Upper lobe of left lung (tissue), 6 donors: Measurements from ENCODE around the gene ARHGAP12. TPM values are rescaled to one million over a fixed set of nuclear protein-coding genes. Genes with fewer than 3 reads are reported as not detected.

Experiments
- ATAC-seq, 2 donors: fragments of 200-7000 bp; cut with Tn5 transposase; one replicate each; pipeline ENCODE4 v1.9.1; 2022; ENCODE audit warnings: mild to moderate bottlenecking in 2 of 2, moderate library complexity in 2 of 2; ENCODE audit not compliant: low FRiP score in 2 of 2
- DNase-seq, 2 donors: peaks; one replicate each; pipeline ENCODE4 v3.0.0-alpha.2; 2019 to 2020
- H3K27ac ChIP-seq, 4 donors: fragments of 200-600 bp; sonication (generic); one replicate each; pipeline ENCODE4 v1.5.1; 2016 to 2019
- H3K27me3 ChIP-seq, 4 donors: fragments of 200-600 bp; sonication (generic); one replicate each; pipeline ENCODE4 v1.5.1; 2017 to 2019
- H3K36me3 ChIP-seq, 4 donors: fragments of 200-600 bp; sonication (generic); one replicate each; pipeline ENCODE4 v1.5.1; 2016 to 2019
- H3K4me1 ChIP-seq, 4 donors: fragments of 200-600 bp; sonication (generic); one replicate each; pipeline ENCODE4 v1.5.1; 2018 to 2019
- H3K4me3 ChIP-seq, 4 donors: fragments of 200-600 bp; sonication (generic); one replicate each; pipeline ENCODE4 v1.5.1; 2017 to 2019; ENCODE audit warnings: mild to moderate bottlenecking in 2 of 4, moderate library complexity in 1 of 4
- H3K9me3 ChIP-seq, 4 donors: fragments of 200-600 bp; sonication (generic); one replicate each; pipeline ENCODE4 v1.5.1; 2018 to 2019
- CTCF ChIP-seq, 6 experiments: fragments of 450-650 bp in 4 of 6; fragments of 200-600 bp in 2 of 6; sonication (generic) in 2 of 6; IDR thresholded peaks; one replicate each; pipeline ENCODE4 v1.5.1; 2016 to 2019; ENCODE audit warnings: antibody characterized with exemption in 6 of 6
- EP300 ChIP-seq, 4 donors: sonication (generic); formaldehyde crosslinking; IDR thresholded peaks; one replicate each; pipeline ENCODE4 v1.5.1; 2017; ENCODE audit warnings: antibody characterized with exemption in 4 of 4, control low read depth in 2 of 4
- POLR2A ChIP-seq, 4 donors: fragments of 450-650 bp; IDR thresholded peaks; one replicate each; pipeline ENCODE4 v1.5.1; 2016 to 2017; ENCODE audit warnings: antibody characterized with exemption in 4 of 4, mild to moderate bottlenecking in 2 of 4
- POLR2AphosphoS5 ChIP-seq, 2 donors: sonication (generic); formaldehyde crosslinking; IDR thresholded peaks; one replicate each; pipeline ENCODE4 v1.5.1; 2017; ENCODE audit warnings: antibody characterized with exemption in 2 of 2
- WGBS, 2 donors: methylation state at CpG; one replicate each; pipeline ENCODE4 v1.1.5; 2017 to 2018; 5-methylcytosine and 5-hydroxymethylcytosine counted together
- total RNA-seq, 6 donors: library from RNA; depleted of rRNA in 4 of 6; stranded (reverse); fragments of >200 nt in 4 of 6; gene quantifications; one replicate each; pipeline versions ENCODE4 v1.1.0 to v1.2.1, GENCODE V29; 2016 to 2021
- donor health status: DM: no; HTN: no; CAD: no; lungs with moderate emphysema.
- donor health status: DM: no; HTN: yes; CAD: no; lungs with severe emphysema.

Gene ARHGAP12
- total RNA-seq, 6 donors from 2014 or later: 16.8 to 63.2 (median 29.7) TPM

GRCh38 chr10:31780717-31781116 is 147.9 kb downstream of the ARHGAP12 start:
- Histone ChIP-seq H3K36me3 (no peaks in the 10 kb centered on the region), H3K27ac (no peak overlapping the region), H3K9me3 (peaks cover 0 to 6% (median 0%) of the 10 kb centered on the region in 4 donors), H3K4me3 (no peak overlapping the region), H3K27me3 (no peaks in the 10 kb centered on the region), H3K4me1 (peaks cover 0 to 8% (median 0%) of the 10 kb centered on the region in 4 donors)
- DNase-seq (no peak), ATAC-seq (no peak)
- 58 to 69% methylated on average over 2 of the region's 2 CpGs for WGBS, 2 donors
- no peak for TF ChIP-seq EP300 (IDR thresholded peaks at IDR 0.05)
- no peak for TF ChIP-seq POLR2A (IDR thresholded peaks at IDR 0.05)
- TF ChIP-seq POLR2AphosphoS5 (IDR thresholded peaks at IDR 0.05): no peak
- no peak for TF ChIP-seq CTCF (IDR thresholded peaks at IDR 0.05)

GRCh38 chr10:31778627-31779026 is 150.0 kb downstream of the ARHGAP12 start:
- ATAC-seq (no peak), DNase-seq (no peak)
- Histone ChIP-seq H3K27me3 (no peaks in the 10 kb centered on the region), H3K27ac (no peak overlapping the region), H3K9me3 (peaks cover 0 to 6% (median 0%) of the 10 kb centered on the region in 4 donors), H3K36me3 (no peaks in the 10 kb centered on the region), H3K4me3 (no peak overlapping the region), H3K4me1 (peaks cover 0 to 8% (median 0%) of the 10 kb centered on the region in 4 donors)
- no peak for TF ChIP-seq POLR2AphosphoS5 (IDR thresholded peaks at IDR 0.05)
- no peak for TF ChIP-seq CTCF (IDR thresholded peaks at IDR 0.05)
- WGBS, 2 donors: 93 to 96% methylated on average over 3 of the region's 3 CpGs

- 92 to 94% methylated on average over 5 of the region's 5 CpGs for WGBS, 2 donors
- no peak for DNase-seq
- no peak overlapping the region for H3K27ac ChIP-seq
These were observed 152.5 kb downstream of the ARHGAP12 start for GRCh38 chr10:31776159-31776558.

GRCh38 chr10:31774928-31775650 is 153.5 kb downstream of the ARHGAP12 start:
- DNase-seq (no peak), ATAC-seq (no peak)
- Histone ChIP-seq H3K4me1 (peaks cover 0 to 2% (median 0%) of the 10 kb centered on the region in 4 donors), H3K4me3 (no peak overlapping the region), H3K36me3 (no peaks in the 10 kb centered on the region), H3K27me3 (no peaks in the 10 kb centered on the region), H3K27ac (no peak overlapping the region), H3K9me3 (peaks cover 0 to 6% (median 0%) of the 10 kb centered on the region in 4 donors)
- TF ChIP-seq POLR2AphosphoS5 (IDR thresholded peaks at IDR 0.05) (no peak), EP300 (IDR thresholded peaks at IDR 0.05) (no peak), POLR2A (IDR thresholded peaks at IDR 0.05) (no peak), CTCF (IDR thresholded peaks at IDR 0.05) (no peak)
- 82 to 93% methylated on average over 9 to 12 of the region's 12 CpGs for WGBS, 2 donors

More at GRCh38 chr10:31776159-31776558, 152.5 kb downstream of the ARHGAP12 start:
- no peaks in the 10 kb centered on the region for H3K36me3 ChIP-seq
- H3K27me3 ChIP-seq: no peaks in the 10 kb centered on the region
- H3K4me1 ChIP-seq: no peaks in the 10 kb centered on the region
- no peak for ATAC-seq
- no peak overlapping the region for H3K4me3 ChIP-seq
- TF ChIP-seq POLR2A (IDR thresholded peaks at IDR 0.05): no peak
- no peak for TF ChIP-seq CTCF (IDR thresholded peaks at IDR 0.05)
- no peak for TF ChIP-seq EP300 (IDR thresholded peaks at IDR 0.05)
- no peak for TF ChIP-seq POLR2AphosphoS5 (IDR thresholded peaks at IDR 0.05)
- H3K9me3 ChIP-seq: peaks cover 0 to 6% (median 0%) of the 10 kb centered on the region in 4 donors
